ENCODE data around the gene FARP1. TPM values are rescaled to one million over a fixed set of nuclear protein-coding genes. Genes with fewer than 3 reads are reported as not detected.

Gene FARP1
- total and polyA plus RNA-seq, 4 experiments from 2014 or later = 0.26 to 1.5 (median 0.42) TPM; not detected in 1

DNA sequence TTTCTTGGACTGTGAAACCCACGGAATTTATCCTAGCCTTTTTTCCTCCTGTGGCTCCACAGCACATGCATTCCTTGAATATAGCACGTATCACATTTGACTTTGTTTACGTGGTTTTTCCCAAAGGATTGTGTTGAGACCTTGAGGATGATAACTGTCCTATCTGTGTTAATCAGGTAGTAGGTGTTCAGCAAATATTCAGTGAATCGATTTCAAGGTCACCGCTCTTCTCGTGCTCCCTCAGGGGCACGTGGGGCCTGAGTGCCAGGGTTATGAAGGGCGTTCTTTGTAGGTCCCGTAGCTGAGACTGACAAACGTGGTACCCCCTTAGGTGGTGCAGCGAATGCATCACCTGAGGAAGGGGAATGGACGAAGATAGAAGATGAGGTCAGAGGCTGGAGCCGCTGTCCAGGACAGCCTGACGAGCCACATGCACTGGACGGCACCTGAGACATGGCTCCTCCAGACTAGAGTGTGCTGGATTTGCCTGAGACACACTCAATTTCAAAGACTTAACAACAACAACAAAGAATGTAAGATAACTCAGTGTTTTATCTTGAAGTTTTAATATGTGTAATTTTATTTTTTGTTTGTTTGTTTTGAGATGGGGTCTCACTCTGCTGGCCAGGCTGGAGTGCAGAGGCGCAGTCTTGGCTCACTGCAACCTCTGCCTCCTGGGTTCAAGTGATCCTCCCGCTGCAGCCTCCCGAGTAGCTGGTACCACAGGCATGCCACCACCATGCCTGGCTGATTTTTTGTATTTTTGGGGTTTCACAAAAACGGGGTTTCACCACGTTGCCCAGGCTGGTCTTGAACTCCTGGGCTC, 165.4 kb downstream of the FARP1 start:
- Histone ChIP-seq H3K9me3 (ENCODE audit: control insufficient read depth in 1 of 2, low read length in 2 of 2) (no peaks in the 10 kb centered on the region), H3K27me3 (ENCODE audit: insufficient read depth, low read length) (no peaks in the 10 kb centered on the region), H3K4me3 (ENCODE audit: low read length in 2 of 2) (no peak overlapping the region), H3K27ac (ENCODE audit: low read depth, low read length) (no peak overlapping the region), H3K36me3 (ENCODE audit: insufficient read depth, low read length) (no peaks in the 10 kb centered on the region), H3K4me1 (ENCODE audit: insufficient read depth, low read length) (no peaks in the 10 kb centered on the region)
- DNase-seq = no peak
- no peaks in the 10 kb centered on the region for H3K9me3 Mint-ChIP-seq
- H3K4me3 Mint-ChIP-seq = no peak overlapping the region
- peaks cover 2 to 3% of the 10 kb centered on the region in 2 donors for H3K27me3 Mint-ChIP-seq
- H3K4me1 Mint-ChIP-seq = no peaks in the 10 kb centered on the region
- ChIA-PET CTCF (ENCODE audit: partially characterized antibody) (no interaction called here), POLR2A (ENCODE audit: partially characterized antibody) (no interaction called here)
- intact Hi-C loops (cut with micrococcal nuclease) = no loop called here
- H3K27ac Mint-ChIP-seq = no peak overlapping the region
- no peaks in the 10 kb centered on the region for H3K36me3 Mint-ChIP-seq

DNA sequence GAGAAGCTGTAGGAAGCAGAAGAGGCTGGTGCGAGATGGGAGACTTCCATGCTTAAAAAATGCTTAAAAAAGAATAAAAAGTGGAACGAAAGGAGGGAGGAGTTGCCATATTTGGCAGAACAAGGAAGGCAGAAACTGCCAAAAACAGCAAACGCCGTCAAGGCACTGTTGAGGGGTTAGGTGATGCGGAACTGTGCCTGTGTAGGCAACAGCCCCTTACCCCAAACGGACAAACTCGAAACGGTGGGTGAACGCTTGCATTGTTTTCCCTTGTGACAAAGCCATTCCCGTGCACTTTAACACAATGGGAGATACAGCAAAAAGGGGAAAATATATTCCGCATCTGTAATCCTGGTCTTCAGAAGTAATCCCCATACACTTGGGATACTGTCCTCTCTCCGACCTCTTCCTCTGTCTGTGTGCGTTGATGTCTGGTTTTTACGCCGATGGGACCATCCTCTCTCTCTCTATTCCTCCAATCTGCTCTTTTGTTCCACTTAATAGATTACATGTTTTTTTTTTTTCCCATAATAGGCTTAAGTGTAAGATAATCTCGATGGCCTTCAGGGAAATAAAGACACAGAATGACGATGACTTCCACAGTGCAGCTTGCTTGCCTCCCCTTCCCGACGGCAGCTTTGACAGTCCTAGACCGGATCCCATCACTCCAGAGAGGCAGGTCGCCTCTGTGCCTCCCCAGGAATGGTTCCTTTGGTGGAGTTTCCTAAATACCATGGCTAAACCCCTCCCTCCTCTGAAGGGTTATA, 166.9 kb downstream of the FARP1 start:
- Mint-ChIP-seq H3K36me3 (no peaks in the 10 kb centered on the region), H3K27ac (no peak overlapping the region), H3K4me3 (no peak overlapping the region), H3K27me3 (peaks cover 2 to 3% of the 10 kb centered on the region in 2 donors), H3K4me1 (no peaks in the 10 kb centered on the region), H3K9me3 (no peaks in the 10 kb centered on the region)
- Histone ChIP-seq H3K4me1 (ENCODE audit: insufficient read depth, low read length) (no peaks in the 10 kb centered on the region), H3K36me3 (ENCODE audit: insufficient read depth, low read length) (no peaks in the 10 kb centered on the region), H3K9me3 (ENCODE audit: control insufficient read depth in 1 of 2, low read length in 2 of 2) (no peaks in the 10 kb centered on the region), H3K27ac (ENCODE audit: low read depth, low read length) (no peak overlapping the region), H3K27me3 (ENCODE audit: insufficient read depth, low read length) (no peaks in the 10 kb centered on the region), H3K4me3 (ENCODE audit: low read length in 2 of 2) (no peak overlapping the region)
- ChIA-PET CTCF (ENCODE audit: partially characterized antibody) (interaction anchor here (0.7 kb wide), 1 partner anchor 341 kb away, joined by 3 read pairs; no protein-coding TSS in a partner anchor), POLR2A (ENCODE audit: partially characterized antibody) (no interaction called here)
- DNase-seq = no peak
- intact Hi-C loops (cut with micrococcal nuclease) = no loop called here

GRCh38 chr13:98310485-98311199, 167.7 kb downstream of the FARP1 start:
- H3K4me3 Mint-ChIP-seq = no peak overlapping the region
- no peak overlapping the region for H3K27ac Mint-ChIP-seq
- CTCF ChIA-PET (ENCODE audit: partially characterized antibody) = no interaction called here
- H3K4me1 Mint-ChIP-seq = no peaks in the 10 kb centered on the region
- H3K27me3 Mint-ChIP-seq = peaks cover 0 to 2% of the 10 kb centered on the region in 2 donors
- Histone ChIP-seq H3K4me3 (ENCODE audit: low read length in 2 of 2) (no peak overlapping the region), H3K36me3 (ENCODE audit: insufficient read depth, low read length) (no peaks in the 10 kb centered on the region), H3K4me1 (ENCODE audit: insufficient read depth, low read length) (no peaks in the 10 kb centered on the region), H3K9me3 (ENCODE audit: control insufficient read depth in 1 of 2, low read length in 2 of 2) (no peaks in the 10 kb centered on the region), H3K27ac (ENCODE audit: low read depth, low read length) (no peak overlapping the region), H3K27me3 (ENCODE audit: insufficient read depth, low read length) (no peaks in the 10 kb centered on the region)
- POLR2A ChIA-PET (ENCODE audit: partially characterized antibody) = no interaction called here
- intact Hi-C loops (cut with micrococcal nuclease) = no loop called here
- no peaks in the 10 kb centered on the region for H3K9me3 Mint-ChIP-seq
- no peak for DNase-seq
- no peaks in the 10 kb centered on the region for H3K36me3 Mint-ChIP-seq

- Histone ChIP-seq H3K4me3 (ENCODE audit: low read length in 2 of 2) (no peak overlapping the region), H3K9me3 (ENCODE audit: control insufficient read depth in 1 of 2, low read length in 2 of 2) (no peaks in the 10 kb centered on the region), H3K27ac (ENCODE audit: low read depth, low read length) (no peak overlapping the region), H3K4me1 (ENCODE audit: insufficient read depth, low read length) (no peaks in the 10 kb centered on the region), H3K36me3 (ENCODE audit: insufficient read depth, low read length) (no peaks in the 10 kb centered on the region), H3K27me3 (ENCODE audit: insufficient read depth, low read length) (no peaks in the 10 kb centered on the region)
- Mint-ChIP-seq H3K4me1 (no peaks in the 10 kb centered on the region), H3K27ac (no peak overlapping the region), H3K27me3 (peaks cover 0 to 2% of the 10 kb centered on the region in 2 donors), H3K36me3 (no peaks in the 10 kb centered on the region), H3K9me3 (no peaks in the 10 kb centered on the region), H3K4me3 (no peak overlapping the region)
- ChIA-PET CTCF (ENCODE audit: partially characterized antibody) (no interaction called here), POLR2A (ENCODE audit: partially characterized antibody) (no interaction called here)
- intact Hi-C loops (cut with micrococcal nuclease) = no loop called here
- no peak for DNase-seq
These were observed 168.3 kb downstream of the FARP1 start for GRCh38 chr13:98311200-98311548.

DNA sequence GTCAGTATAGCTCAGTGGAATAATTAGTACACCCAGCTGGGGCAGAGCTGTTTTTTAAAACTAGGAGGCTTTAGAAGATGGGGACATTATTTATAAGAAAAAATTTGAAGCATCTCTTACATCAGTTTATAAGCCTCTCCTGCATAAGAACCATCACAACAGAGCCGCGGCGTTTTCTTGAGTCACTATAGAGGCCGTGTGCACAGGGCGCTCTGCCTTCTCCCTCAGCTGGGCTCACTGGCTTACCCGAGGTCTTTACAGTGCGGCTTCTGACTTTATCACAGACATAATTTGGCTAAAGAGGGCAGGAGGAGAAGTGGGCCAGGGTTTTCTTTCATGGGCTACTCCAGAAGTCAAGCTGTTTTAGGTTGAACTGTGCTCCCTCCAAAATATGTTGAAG, 169.7 kb downstream of the FARP1 start:
- no peaks in the 10 kb centered on the region for H3K36me3 Mint-ChIP-seq
- intact Hi-C loops (cut with micrococcal nuclease) = no loop called here
- Histone ChIP-seq H3K4me1 (ENCODE audit: insufficient read depth, low read length) (no peaks in the 10 kb centered on the region), H3K36me3 (ENCODE audit: insufficient read depth, low read length) (no peaks in the 10 kb centered on the region), H3K27me3 (ENCODE audit: insufficient read depth, low read length) (no peaks in the 10 kb centered on the region), H3K27ac (ENCODE audit: low read depth, low read length) (no peak overlapping the region), H3K9me3 (ENCODE audit: control insufficient read depth in 1 of 2, low read length in 2 of 2) (no peaks in the 10 kb centered on the region), H3K4me3 (ENCODE audit: low read length in 2 of 2) (no peak overlapping the region)
- ChIA-PET CTCF (ENCODE audit: partially characterized antibody) (no interaction called here), POLR2A (ENCODE audit: partially characterized antibody) (no interaction called here)
- no peak for DNase-seq
- H3K4me3 Mint-ChIP-seq = no peak overlapping the region
- H3K9me3 Mint-ChIP-seq = no peaks in the 10 kb centered on the region
- no peaks in the 10 kb centered on the region for H3K4me1 Mint-ChIP-seq
- no peak overlapping the region for H3K27ac Mint-ChIP-seq
- H3K27me3 Mint-ChIP-seq = peaks cover 0 to 2% of the 10 kb centered on the region in 2 donors

GRCh38 chr13:98313023-98313921, 170.4 kb downstream of the FARP1 start:
- Histone ChIP-seq H3K9me3 (ENCODE audit: control insufficient read depth in 1 of 2, low read length in 2 of 2) (no peaks in the 10 kb centered on the region), H3K27me3 (ENCODE audit: insufficient read depth, low read length) (no peaks in the 10 kb centered on the region), H3K36me3 (ENCODE audit: insufficient read depth, low read length) (no peaks in the 10 kb centered on the region), H3K27ac (ENCODE audit: low read depth, low read length) (no peak overlapping the region), H3K4me1 (ENCODE audit: insufficient read depth, low read length) (no peaks in the 10 kb centered on the region), H3K4me3 (ENCODE audit: low read length in 2 of 2) (no peak overlapping the region)
- Mint-ChIP-seq H3K4me3 (no peak overlapping the region), H3K27ac (peak overlapping the region in 1 of 7 donors; percentile 34), H3K4me1 (no peaks in the 10 kb centered on the region), H3K27me3 (peaks cover 0 to 2% of the 10 kb centered on the region in 2 donors), H3K36me3 (no peaks in the 10 kb centered on the region), H3K9me3 (peaks cover 0 to 1% (median 0%) of the 10 kb centered on the region in 8 donors)
- intact Hi-C loops (cut with micrococcal nuclease) = no loop called here
- ChIA-PET POLR2A (ENCODE audit: partially characterized antibody) (no interaction called here), CTCF (ENCODE audit: partially characterized antibody) (no interaction called here)
- no peak for DNase-seq
